SK-N-SH (cell line): ENCODE data around the gene ZNF503. TPM values are rescaled to one million over a fixed set of nuclear protein-coding genes. Genes with fewer than 3 reads are reported as not detected.

ENCODE experiments used
- CTCF ChIA-PET: fragments of 300-600, 350-600 bp; formaldehyde crosslinking; extraction: SDS; loops from one replicate; lab custom pipeline; 2021; lab: Yijun Ruan, JAX
- POLR2A ChIA-PET: fragments of 350-600 bp; sonication (Branson Sonifier 250); formaldehyde crosslinking; extraction: SDS; loops from one replicate; lab custom pipeline; 2020; ENCODE audit warnings: antibody characterized with exemption, inconsistent platforms; lab: Yijun Ruan, JAX
- DNase-seq: peaks from one replicate; pipeline ENCODE4 v3.0.0; 2012
- H2AFZ ChIP-seq: fragments of 200-600 bp; sonication (generic); 2 replicates; pipeline ENCODE4 v1.8.1; 2016; ENCODE audit warnings: antibody characterized with exemption, mild to moderate bottlenecking, low read depth
- H3F3A ChIP-seq: fragments of 200-600 bp; sonication (generic); replicated peaks from 2 replicates; pipeline ENCODE3; 2016; ENCODE audit warnings: antibody characterized with exemption, mild to moderate bottlenecking; ENCODE audit not compliant: insufficient read depth
- H3K27ac ChIP-seq, 2 experiments: fragments of 200-500 bp in 1 of 2; fragments of 200-600 bp in 1 of 2; sonication (Bioruptor generic) in 1 of 2; sonication (generic), shearing (Covaris generic) in 1 of 2; 2 replicates each; pipeline versions ENCODE4 v1.5.1 to v1.6.1; 2014 to 2016; ENCODE audit warnings: low read depth in 2 of 2, inconsistent platforms in 1 of 2, low read length in 1 of 2, mild to moderate bottlenecking in 1 of 2, mixed read lengths in 1 of 2
- H3K27me3 ChIP-seq: fragments of 200-600 bp; sonication (generic), shearing (Covaris generic); 2 replicates; pipeline ENCODE4 v1.6.1; 2016; ENCODE audit warnings: mixed run types; ENCODE audit not compliant: insufficient read depth
- H3K36me3 ChIP-seq, 2 experiments: fragments of 200-500 bp in 1 of 2; fragments of 200-600 bp in 1 of 2; sonication (Bioruptor generic) in 1 of 2; sonication (generic) in 1 of 2; replicated peaks in 1 of 2; 2 replicates each; pipeline versions ENCODE3 to v1.5.1; 2014 to 2016; ENCODE audit warnings: low read length in 1 of 2, mild to moderate bottlenecking in 1 of 2; ENCODE audit not compliant: insufficient read depth in 2 of 2, control insufficient read depth in 1 of 2
- H3K4me1 ChIP-seq, 2 experiments: fragments of 200-500 bp in 1 of 2; fragments of 200-600 bp in 1 of 2; sonication (Bioruptor generic) in 1 of 2; sonication (generic), shearing (Covaris generic) in 1 of 2; 2 replicates each; pipeline versions ENCODE4 v1.5.1 to v1.6.1; 2014 to 2016; ENCODE audit warnings: low read depth in 1 of 2, low read length in 1 of 2, mixed run types in 1 of 2; ENCODE audit not compliant: insufficient read depth in 2 of 2, control insufficient read depth in 1 of 2
- H3K4me2 ChIP-seq: fragments of 200-600 bp; sonication (generic), shearing (Covaris generic); 2 replicates; pipeline ENCODE4 v1.6.1; 2017; ENCODE audit warnings: mixed run types
- H3K4me3 ChIP-seq, 2 experiments: fragments of 200-500 bp in 1 of 2; fragments of 200-600 bp in 1 of 2; sonication (Bioruptor generic) in 1 of 2; sonication (generic), shearing (Covaris generic) in 1 of 2; 2 replicates each; pipeline versions ENCODE4 v1.5.1 to v1.8.1; 2014 to 2016; ENCODE audit warnings: low read depth in 2 of 2, inconsistent platforms in 1 of 2, low read length in 1 of 2, mild to moderate bottlenecking in 1 of 2, mixed read lengths in 1 of 2, moderate library complexity in 1 of 2
- H3K79me2 ChIP-seq: fragments of 200-600 bp; sonication (generic); 2 replicates; pipeline ENCODE4 v1.8.1; 2017; ENCODE audit warnings: mild to moderate bottlenecking; ENCODE audit not compliant: insufficient read depth
- H3K9ac ChIP-seq: fragments of 200-600 bp; sonication (generic); 2 replicates; pipeline ENCODE4 v1.6.1; 2017; ENCODE audit warnings: mixed run types
- H3K9me2 ChIP-seq: fragments of 200-600 bp; sonication (generic); 2 replicates; pipeline ENCODE4 v1.6.1; 2017; ENCODE audit warnings: mixed run types
- H3K9me3 ChIP-seq: fragments of 200-600 bp; sonication (generic); 2 replicates; pipeline ENCODE4 v1.6.1; 2017; ENCODE audit warnings: mixed run types, mild to moderate bottlenecking, moderate library complexity
- H4K20me1 ChIP-seq: fragments of 200-600 bp; sonication (generic); 2 replicates; pipeline ENCODE4 v1.6.1; 2017; ENCODE audit warnings: mild to moderate bottlenecking, mixed run types; ENCODE audit not compliant: insufficient read depth
- CHD2 ChIP-seq: fragments of 150-350 bp; IDR thresholded peaks from 2 replicates; pipeline ENCODE4 v1.6.1; 2018; ENCODE audit warnings: low read length; ENCODE audit not compliant: partially characterized antibody
- ELF1 ChIP-seq: IDR thresholded peaks from 2 replicates; pipeline ENCODE4 v1.4.0; 2012
- FOSL2 ChIP-seq: IDR thresholded peaks from 2 replicates; pipeline ENCODE4 v1.4.0; 2012; ENCODE audit warnings: low read depth, mild to moderate bottlenecking, moderate library complexity, borderline replicate concordance
- FOXJ3 ChIP-seq: sonication (generic); formaldehyde crosslinking; IDR thresholded peaks from 2 replicates; pipeline ENCODE4 v1.5.1; 2020; ENCODE audit warnings: mild to moderate bottlenecking, missing genetic modification reagents
- MXI1 ChIP-seq: IDR thresholded peaks from 2 replicates; pipeline ENCODE4 v1.6.1; 2012; ENCODE audit warnings: mild to moderate bottlenecking, low read depth, low read length, improper control_type of control experiment
- RFX5 ChIP-seq: IDR thresholded peaks from 2 replicates; pipeline ENCODE4 v1.6.1; 2012; ENCODE audit warnings: mild to moderate bottlenecking, improper control_type of control experiment, low read length
- SIN3A ChIP-seq: IDR thresholded peaks from 2 replicates; pipeline ENCODE4 v1.6.1; 2012; ENCODE audit warnings: low read depth, mild to moderate bottlenecking, low read length, moderate library complexity, borderline replicate concordance
- TAF1 ChIP-seq: IDR thresholded peaks from 2 replicates; pipeline ENCODE4 v1.6.1; 2012; ENCODE audit warnings: low read depth, mild to moderate bottlenecking, low read length, moderate library complexity, borderline replicate concordance
- TCF12 ChIP-seq: IDR thresholded peaks from 2 replicates; pipeline ENCODE4 v1.4.0; 2012
- WGBS: methylation state at CpG from one replicate; pipeline ENCODE4 v1.1.6; 2017; ENCODE audit warnings: low lambda C conversion rate; 5-methylcytosine and 5-hydroxymethylcytosine counted together
- polyA plus RNA-seq, 3 experiments: library from polyadenylated mRNA; depleted of rRNA; stranded (reverse); fragments of >200 nt; gene quantifications; 2 replicates each; pipeline ENCODE4 v1.2.3, GENCODE V29; 2012
- TF ChIP-seq, protein P1 (sequence below): IDR thresholded peaks from 2 replicates; pipeline ENCODE4 v1.4.0; 2012; ENCODE audit warnings: low read depth, borderline replicate concordance
- TF ChIP-seq, protein P2 (sequence below): fragments of 150-350 bp; IDR thresholded peaks from 2 replicates; pipeline ENCODE4 v1.6.1; 2016; ENCODE audit warnings: mild to moderate bottlenecking, low read depth, low read length
- TF ChIP-seq, protein P3 (sequence below): fragments of 200-600 bp; sonication (generic); IDR thresholded peaks from 2 replicates; pipeline ENCODE4 v1.6.1; 2017; ENCODE audit warnings: antibody characterized with exemption, mild to moderate bottlenecking, moderate library complexity
- TF ChIP-seq, protein P4 (sequence below): IDR thresholded peaks from 2 replicates; pipeline ENCODE4; 2012

Gene ZNF503
- polyA plus RNA-seq, 1 of the 3 experiments (the other 2 are of a cell fraction) = 5.9 TPM

DNA sequence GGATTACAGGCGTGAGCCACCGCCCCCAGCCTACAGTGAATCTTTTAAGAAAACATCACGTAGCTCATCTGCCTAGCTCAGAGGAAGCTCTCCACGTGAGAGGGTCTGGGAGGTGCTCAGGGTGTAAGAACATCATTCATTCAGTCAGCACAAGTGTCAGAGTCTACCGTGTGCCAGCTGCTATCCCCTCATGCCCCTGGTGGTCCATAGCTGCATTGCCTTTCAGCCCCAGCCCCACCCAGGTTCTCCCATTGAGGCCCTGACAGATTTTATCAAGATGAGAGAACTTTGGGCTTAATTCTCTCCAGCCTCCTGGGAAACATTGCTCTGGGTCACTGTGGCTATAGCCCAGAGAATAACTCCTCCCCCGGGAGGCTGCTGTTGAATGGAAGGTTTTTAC lies 45.1 kb downstream of the ZNF503 start:
- no peaks in the 10 kb centered on the region; a peak in 2 of 4 replicates for H3K4me1 ChIP-seq
- H3K9me2 ChIP-seq = no peaks in the 10 kb centered on the region
- no peaks in the 10 kb centered on the region for H3K36me3 ChIP-seq
- no peak overlapping the region for H3K4me2 ChIP-seq
- H3K4me3 ChIP-seq = no peak overlapping the region
- no peaks in the 10 kb centered on the region for H3F3A ChIP-seq
- no peak overlapping the region for H3K9ac ChIP-seq
- no peak overlapping the region for H2AFZ ChIP-seq
- WGBS = 75% methylated on average over 6 of the region's 6 CpGs
- H3K27me3 ChIP-seq = no peaks in the 10 kb centered on the region
- TF ChIP-seq, protein P1, sequence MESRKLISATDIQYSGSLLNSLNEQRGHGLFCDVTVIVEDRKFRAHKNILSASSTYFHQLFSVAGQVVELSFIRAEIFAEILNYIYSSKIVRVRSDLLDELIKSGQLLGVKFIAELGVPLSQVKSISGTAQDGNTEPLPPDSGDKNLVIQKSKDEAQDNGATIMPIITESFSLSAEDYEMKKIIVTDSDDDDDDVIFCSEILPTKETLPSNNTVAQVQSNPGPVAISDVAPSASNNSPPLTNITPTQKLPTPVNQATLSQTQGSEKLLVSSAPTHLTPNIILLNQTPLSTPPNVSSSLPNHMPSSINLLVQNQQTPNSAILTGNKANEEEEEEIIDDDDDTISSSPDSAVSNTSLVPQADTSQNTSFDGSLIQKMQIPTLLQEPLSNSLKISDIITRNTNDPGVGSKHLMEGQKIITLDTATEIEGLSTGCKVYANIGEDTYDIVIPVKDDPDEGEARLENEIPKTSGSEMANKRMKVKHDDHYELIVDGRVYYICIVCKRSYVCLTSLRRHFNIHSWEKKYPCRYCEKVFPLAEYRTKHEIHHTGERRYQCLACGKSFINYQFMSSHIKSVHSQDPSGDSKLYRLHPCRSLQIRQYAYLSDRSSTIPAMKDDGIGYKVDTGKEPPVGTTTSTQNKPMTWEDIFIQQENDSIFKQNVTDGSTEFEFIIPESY = no peak
- no peak for TF ChIP-seq FOSL2
- no peaks in the 10 kb centered on the region for H3K79me2 ChIP-seq
- no peaks in the 10 kb centered on the region for H4K20me1 ChIP-seq
- H3K27ac ChIP-seq = no peak overlapping the region
- no peaks in the 10 kb centered on the region for H3K9me3 ChIP-seq
- POLR2A ChIA-PET = no interaction called here
- no peak for DNase-seq
- CTCF ChIA-PET = no interaction called here

DNA sequence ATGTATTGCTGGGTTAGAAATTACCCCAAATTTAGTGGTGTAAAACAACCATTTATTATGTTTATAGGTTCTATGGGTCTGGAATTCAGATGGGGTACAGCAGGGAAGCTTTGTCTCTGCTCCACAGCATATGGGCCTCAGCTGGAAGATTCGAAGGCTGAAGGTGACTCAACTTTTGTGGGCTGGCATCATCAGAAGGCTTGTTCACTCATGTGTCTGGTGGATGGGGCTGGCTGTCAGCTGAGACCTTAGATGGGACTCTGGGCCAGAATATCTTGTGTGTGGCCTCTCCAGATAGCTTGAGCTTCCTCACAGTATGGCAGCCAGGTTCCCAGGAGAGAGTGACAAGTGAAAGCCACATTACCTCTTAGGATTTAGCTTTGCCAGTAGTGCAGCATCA lies 45.9 kb downstream of the ZNF503 start:
- POLR2A ChIA-PET = no interaction called here
- WGBS = 8% methylated on average over 1 of the region's 1 CpG
- no peaks in the 10 kb centered on the region for H3K36me3 ChIP-seq

More for the DNA sequence above, 45.9 kb downstream of the ZNF503 start:
- Histone ChIP-seq H3K4me1 (no peaks in the 10 kb centered on the region; a peak in 2 of 4 replicates), H3K79me2 (no peaks in the 10 kb centered on the region), H3K4me3 (no peak overlapping the region), H2AFZ (no peak overlapping the region), H4K20me1 (no peaks in the 10 kb centered on the region), H3F3A (no peaks in the 10 kb centered on the region), H3K9me2 (no peaks in the 10 kb centered on the region), H3K9ac (no peak overlapping the region), H3K4me2 (no peak overlapping the region), H3K9me3 (no peaks in the 10 kb centered on the region), H3K27ac (no peak overlapping the region), H3K27me3 (no peaks in the 10 kb centered on the region)
- no peak for DNase-seq
- CTCF ChIA-PET = no interaction called here
- TF ChIP-seq TAF1 (no peak), ELF1 (no peak), CHD2 (no peak), SIN3A (no peak), MXI1 (no peak), FOXJ3 (CRISPR knock-in tag) (no peak), FOSL2 (no peak), RFX5 (no peak), TCF12 (no peak)
- TF ChIP-seq, protein P2, sequence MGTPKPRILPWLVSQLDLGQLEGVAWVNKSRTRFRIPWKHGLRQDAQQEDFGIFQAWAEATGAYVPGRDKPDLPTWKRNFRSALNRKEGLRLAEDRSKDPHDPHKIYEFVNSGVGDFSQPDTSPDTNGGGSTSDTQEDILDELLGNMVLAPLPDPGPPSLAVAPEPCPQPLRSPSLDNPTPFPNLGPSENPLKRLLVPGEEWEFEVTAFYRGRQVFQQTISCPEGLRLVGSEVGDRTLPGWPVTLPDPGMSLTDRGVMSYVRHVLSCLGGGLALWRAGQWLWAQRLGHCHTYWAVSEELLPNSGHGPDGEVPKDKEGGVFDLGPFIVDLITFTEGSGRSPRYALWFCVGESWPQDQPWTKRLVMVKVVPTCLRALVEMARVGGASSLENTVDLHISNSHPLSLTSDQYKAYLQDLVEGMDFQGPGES = no peak
- TF ChIP-seq, protein P3, sequence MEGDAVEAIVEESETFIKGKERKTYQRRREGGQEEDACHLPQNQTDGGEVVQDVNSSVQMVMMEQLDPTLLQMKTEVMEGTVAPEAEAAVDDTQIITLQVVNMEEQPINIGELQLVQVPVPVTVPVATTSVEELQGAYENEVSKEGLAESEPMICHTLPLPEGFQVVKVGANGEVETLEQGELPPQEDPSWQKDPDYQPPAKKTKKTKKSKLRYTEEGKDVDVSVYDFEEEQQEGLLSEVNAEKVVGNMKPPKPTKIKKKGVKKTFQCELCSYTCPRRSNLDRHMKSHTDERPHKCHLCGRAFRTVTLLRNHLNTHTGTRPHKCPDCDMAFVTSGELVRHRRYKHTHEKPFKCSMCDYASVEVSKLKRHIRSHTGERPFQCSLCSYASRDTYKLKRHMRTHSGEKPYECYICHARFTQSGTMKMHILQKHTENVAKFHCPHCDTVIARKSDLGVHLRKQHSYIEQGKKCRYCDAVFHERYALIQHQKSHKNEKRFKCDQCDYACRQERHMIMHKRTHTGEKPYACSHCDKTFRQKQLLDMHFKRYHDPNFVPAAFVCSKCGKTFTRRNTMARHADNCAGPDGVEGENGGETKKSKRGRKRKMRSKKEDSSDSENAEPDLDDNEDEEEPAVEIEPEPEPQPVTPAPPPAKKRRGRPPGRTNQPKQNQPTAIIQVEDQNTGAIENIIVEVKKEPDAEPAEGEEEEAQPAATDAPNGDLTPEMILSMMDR = no peak
- TF ChIP-seq, protein P4, sequence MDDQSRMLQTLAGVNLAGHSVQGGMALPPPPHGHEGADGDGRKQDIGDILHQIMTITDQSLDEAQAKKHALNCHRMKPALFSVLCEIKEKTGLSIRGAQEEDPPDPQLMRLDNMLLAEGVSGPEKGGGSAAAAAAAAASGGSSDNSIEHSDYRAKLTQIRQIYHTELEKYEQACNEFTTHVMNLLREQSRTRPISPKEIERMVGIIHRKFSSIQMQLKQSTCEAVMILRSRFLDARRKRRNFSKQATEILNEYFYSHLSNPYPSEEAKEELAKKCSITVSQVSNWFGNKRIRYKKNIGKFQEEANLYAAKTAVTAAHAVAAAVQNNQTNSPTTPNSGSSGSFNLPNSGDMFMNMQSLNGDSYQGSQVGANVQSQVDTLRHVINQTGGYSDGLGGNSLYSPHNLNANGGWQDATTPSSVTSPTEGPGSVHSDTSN = no peak
